GM19463 (cell line): ENCODE measurements around the gene IL36RN.
"Not testable (repeated sequence)": the region's sequence is repeated elsewhere in the genome, so short reads cannot be mapped to it uniquely, and the experiment has no call there.

Experiments used
- ATAC-seq: cut with Tn5 transposase; IDR thresholded peaks from one replicate; pipeline ENCODE4 v1.9.1; 2021; ENCODE audit warnings: mild to moderate bottlenecking, moderate library complexity; ENCODE audit not compliant: unreplicated experiment

The IL36RN gene

DNA sequence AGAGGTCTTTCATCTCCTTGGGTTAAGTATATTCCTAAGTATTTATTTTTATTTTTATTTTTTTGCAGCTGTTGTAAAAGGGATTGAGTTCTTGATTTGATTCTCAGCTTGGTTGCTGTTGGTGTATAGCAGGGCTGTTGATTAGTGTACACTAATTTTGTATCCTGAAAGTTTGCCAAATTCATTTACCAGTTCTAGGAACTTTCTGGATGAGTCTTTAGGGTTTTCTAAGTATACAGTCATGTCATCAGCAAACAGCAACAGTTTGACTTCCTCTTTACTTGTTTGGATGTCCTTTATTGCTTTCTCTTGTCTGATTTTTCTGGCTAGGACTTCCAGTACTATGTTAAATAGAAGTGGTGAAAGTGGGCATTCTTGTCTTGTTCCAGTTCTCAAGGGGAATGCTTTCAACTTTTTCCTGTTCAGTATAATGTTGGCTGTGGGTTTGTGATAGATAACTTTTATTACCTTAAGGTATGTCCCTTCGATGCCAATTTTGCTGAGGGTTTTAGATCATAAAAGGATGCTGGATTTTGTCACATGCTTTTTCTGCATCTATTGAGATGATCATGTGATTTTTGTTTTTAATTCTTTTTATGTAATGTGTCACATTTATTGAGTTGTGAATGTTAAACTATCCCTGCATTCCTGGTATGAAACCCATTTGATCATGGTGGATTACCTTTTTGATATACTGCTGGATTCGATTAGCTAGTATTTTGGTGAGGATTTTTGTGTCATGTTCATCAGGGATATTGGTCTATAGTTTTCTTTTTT is 38.0 kb downstream of the IL36RN start:
- ATAC-seq, result not testable (repeated sequence)

DNA sequence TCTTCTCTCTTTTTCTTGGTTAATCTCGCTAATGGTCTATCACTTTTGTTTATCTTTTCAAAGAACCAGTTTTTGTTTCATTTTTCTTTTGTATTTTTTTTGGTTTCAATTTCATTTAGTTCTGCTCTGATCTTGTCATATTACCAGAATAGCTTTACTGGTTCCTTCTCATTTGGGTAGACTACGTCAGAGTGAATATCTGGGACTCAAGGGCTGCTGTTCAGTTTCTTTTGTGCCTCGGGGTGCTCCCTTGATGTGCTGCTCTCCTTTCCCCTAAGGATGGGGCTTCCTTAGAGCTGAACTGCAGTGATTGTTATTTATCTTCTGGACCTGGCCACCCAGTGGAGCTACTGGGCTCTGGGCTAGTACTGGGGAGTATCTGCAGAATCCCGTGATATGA is 39.0 kb downstream of the IL36RN start:
- peak; percentile 65 for ATAC-seq

DNA sequence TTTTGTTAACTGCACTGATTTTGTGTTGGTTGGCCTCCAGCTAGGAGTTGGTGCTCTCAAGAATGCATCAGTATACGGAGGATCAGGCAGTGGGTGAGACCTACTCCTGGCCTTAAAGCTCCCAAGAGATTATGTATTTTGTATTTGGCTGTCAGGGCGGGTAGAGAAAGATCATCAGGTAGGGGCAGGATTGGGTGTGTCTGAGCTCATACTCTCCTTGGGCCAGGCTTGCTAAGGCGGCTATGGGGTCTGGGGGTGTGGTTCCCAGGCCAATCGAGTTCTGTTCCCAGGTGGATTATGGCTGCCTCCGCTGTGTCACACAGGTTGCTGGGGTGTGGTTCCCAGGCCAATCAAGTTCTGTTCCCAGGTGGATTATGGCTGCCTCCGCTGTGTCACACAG is 39.5 kb downstream of the IL36RN start:
- no peak for ATAC-seq

DNA sequence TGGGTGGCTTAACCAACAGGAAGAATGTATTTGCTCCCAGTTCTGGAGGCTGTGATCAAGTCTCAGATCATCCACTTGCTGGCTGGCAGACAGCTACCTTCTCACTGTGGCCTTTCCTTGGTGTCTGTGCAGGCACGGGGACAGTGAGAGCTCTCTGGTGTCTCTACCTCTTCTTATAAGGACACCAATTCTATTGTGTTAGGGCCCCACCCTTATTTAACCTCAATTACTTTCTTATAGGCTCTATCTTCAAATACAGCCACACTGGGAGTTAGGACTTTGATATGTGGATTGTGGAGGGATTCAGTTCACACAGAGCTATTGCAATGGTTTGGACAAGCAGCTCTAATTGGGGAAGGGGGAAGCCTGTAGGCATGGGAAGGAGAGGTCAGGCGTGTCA is 43.1 kb downstream of the IL36RN start:
- no peak for ATAC-seq

DNA sequence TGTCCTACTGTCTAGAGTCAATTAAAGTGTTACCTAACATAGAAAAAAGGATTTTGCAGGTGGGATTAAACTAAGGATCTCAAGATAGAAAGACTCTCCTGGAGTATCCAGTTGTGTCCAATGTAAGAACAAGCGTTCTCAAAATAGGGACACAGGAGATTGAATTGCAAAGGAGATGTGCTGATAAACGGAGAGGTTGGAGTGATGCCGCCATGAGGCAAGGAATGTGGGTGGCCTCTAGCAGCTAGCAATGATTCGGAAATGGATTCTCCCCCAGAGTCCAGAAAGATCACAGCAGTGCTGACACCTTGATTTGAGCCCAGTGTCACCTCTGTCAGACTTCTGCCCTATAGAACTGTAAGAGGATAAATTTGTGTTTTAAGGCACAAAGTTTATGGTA is 44.3 kb downstream of the IL36RN start:
- no peak for ATAC-seq

DNA sequence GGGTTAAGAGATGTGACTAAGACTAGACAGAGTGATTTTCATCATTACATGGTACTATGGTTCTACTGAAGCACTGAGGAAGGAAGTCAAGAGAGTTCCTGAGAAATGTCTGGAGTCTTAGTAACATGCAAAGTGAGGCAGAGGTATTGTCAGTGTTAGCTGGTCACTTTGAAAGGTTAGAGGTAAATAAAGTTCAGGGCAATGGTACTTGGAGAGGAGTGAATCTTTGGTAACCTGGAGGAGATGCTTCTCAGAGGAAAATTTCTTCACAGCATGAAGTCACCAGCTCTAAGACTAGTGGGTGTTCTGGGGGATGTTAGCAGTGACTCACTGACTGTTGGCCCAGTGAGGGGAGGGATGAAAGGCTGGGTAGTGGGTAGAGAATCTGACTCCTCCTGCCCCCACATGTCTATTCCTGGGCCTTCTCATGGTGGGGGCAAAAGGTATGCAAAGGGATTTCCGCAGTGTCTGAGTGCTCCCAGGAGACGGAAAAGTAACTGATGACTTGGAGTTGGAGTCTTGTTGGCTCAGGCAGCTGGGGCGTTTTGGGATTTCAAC is 45.1 kb downstream of the IL36RN start:
- no peak for ATAC-seq

DNA sequence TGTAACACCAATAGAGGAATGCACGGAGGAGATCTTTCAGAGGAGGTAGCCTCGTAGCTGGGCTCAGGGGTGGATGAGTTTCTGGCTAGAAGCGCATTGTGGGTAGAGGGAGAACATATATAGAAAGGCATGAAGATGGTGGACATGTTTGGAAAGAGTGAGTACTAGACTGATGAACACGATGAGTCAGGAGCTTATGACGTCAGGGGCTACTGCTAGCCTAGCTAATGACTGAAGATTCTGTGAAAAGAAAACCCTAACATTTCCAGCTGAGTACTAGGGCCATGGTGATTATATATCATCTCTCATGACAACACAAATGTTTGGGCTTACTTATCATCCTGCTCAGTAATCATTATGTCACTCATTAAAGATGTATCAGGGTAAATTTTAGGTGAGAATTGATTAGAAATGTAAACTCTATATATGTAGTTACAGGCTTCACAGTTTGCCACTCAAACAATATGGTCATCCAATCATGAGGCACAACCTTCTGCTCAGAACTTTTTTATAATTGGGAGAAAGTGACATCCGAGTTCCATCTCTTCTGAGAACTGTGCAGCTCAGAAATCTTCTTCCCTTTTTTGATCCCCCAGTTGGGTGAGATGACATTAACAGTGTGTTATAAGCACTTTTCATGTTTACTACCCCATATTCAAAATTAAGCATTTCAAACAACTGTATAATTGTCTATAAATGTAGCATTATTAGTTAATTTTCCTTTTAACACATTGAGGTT is 46.2 kb downstream of the IL36RN start:
- no peak for ATAC-seq

DNA sequence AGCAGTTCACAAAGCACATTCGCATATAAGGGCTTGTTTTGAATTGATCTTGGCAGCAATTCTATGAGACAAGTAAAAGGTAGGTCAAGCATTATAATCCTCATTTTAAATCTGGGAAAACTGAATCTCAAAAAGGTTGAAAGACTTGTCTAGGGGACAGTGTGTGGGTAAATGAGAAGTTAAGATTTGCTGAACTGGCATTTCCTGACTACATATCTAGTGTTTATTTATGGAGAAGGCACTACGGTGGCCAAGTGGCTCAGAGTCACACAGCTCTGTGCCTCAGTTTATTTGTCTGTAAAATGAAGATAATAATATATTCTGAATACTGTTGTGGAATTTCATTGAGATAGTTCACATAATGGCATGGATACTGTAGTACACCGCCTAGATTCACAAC is 52.1 kb downstream of the IL36RN start:
- ATAC-seq, result no peak

DNA sequence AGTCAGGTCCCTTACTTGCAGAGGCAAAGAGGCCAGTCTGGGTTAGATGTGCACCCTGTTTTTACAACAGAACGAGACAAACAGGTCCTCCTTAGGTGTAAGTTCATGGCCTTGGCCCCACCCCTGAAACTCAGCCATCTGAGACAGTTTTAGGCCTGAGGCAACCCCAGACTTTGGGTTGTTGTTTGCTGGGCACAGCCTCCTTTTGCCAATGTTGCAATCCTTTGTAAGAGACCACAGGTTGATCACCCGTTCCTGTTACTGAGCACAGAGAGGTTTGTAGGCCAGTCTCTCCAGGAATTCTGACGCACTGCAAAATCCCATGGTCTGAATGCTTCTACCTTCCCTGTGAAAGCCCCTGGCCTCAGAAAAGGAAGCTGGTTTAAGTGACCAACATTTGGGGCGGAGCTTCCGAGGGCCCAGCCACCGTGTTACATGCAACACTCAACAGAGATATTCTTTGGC is 52.9 kb downstream of the IL36RN start:
- ATAC-seq, result no peak

DNA sequence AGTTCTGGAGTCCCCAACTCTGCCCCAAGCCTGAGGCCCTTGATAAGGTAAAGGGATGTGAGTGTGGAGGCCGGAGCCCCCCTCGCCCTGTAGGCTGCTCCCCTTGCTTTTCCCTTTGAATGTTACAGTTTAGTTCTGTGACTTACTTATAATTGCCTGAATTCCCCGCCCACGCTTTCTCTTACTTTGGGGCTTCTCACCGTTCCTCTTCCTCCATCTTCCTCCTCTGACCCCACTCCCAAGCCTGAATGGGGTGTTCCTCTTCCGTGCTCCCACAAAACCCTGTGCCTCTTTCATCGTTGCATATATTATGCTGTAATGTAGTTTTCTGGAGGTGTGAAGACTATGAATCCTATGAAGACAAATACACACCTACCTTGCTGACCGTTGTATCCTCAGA is 53.4 kb downstream of the IL36RN start:
- no peak for ATAC-seq

DNA sequence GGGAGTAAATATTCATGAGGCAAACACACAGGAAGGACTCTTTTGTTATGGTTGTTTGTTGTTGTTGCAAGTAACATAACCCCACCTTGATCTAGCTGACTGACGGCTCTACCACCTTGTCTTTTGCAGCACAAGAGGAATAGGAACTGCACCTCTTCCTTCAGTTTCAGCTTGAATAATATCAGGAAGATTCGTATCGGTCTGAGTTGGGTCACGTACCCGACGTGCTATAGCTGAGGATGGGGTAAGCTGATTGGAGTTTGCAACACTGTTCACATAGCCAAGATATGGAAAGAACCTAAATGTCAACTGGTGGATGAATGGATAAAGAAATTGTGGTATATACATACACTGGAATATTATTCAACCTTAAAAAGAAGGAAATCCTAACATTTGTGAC is 53.9 kb downstream of the IL36RN start:
- no peak for ATAC-seq

DNA sequence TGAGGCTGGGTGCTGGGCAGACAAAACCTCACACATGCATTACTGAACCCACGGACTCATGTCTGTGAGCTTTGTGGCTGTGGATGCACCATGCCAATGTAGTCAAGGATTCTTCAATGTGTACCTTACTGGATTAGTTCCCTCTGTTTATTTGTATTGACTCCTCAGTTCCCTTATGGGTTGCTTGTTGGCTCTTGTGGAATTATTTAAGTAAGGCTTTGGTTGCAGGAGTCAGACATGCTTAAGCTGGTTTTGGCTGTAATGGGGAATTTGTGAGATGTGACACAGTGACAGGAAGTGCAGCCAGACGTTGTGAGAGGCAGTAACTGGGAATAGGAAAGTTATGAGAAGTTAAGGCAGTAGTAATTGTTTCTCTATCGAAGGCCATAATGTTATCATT is 54.8 kb downstream of the IL36RN start:
- ATAC-seq, result no peak
